Panc1 (cell line): ENCODE results near the gene SOX8. TPM values are rescaled to one million over a fixed set of nuclear protein-coding genes. Genes with fewer than 3 reads are reported as not detected.

Experiments
- ATAC-seq: fragments of 200-7000 bp; cut with Tn5 transposase; 2 replicates; pipeline ENCODE4 v1.9.1; 2020; ENCODE audit warnings: mild to moderate bottlenecking, moderate library complexity
- BruUV-seq: library from RNA; stranded (reverse); fragments of 400-500 nt; replicated peaks from 2 replicates; lab custom pipeline; 2021; lab: Mats Ljungman, UMichigan
- CTCF ChIA-PET: fragments of 300-600 bp; sonication (Branson Sonifier 250); formaldehyde crosslinking; loops from one replicate; lab custom pipeline; 2022; ENCODE audit warnings: antibody characterized with exemption; lab: Charles Lee
- POLR2A ChIA-PET: fragments of 300-600 bp; sonication (Branson Sonifier 250); formaldehyde crosslinking; loops from one replicate; lab custom pipeline; 2022; ENCODE audit warnings: antibody characterized with exemption; lab: Charles Lee
- DNase-seq: peaks from one replicate; pipeline ENCODE4 v3.0.0-alpha.2; 2010; ENCODE audit warnings: low read depth, low spot score
- H3K27ac ChIP-seq: 2 replicates; pipeline ENCODE4 v1.5.1; 2011; ENCODE audit warnings: mild to moderate bottlenecking, low read length, inconsistent platforms
- H3K27me3 ChIP-seq: fragments of 200-500 bp; sonication (Bioruptor generic); 2 replicates; pipeline ENCODE4 v1.6.0; 2014; ENCODE audit warnings: low read length, inconsistent platforms; ENCODE audit not compliant: control insufficient read depth, insufficient read depth
- H3K36me3 ChIP-seq: fragments of 200-500 bp; sonication (Bioruptor generic); 2 replicates; pipeline ENCODE4 v1.5.1; 2014; ENCODE audit warnings: inconsistent platforms, mild to moderate bottlenecking, low read length, moderate library complexity; ENCODE audit not compliant: control insufficient read depth, insufficient read depth
- H3K4me1 ChIP-seq: 2 replicates; pipeline ENCODE4 v1.5.1; 2011; ENCODE audit warnings: inconsistent platforms, mild to moderate bottlenecking, low read length, moderate library complexity; ENCODE audit not compliant: control insufficient read depth, insufficient read depth
- H3K4me3 ChIP-seq, 2 experiments: 2 replicates each; pipeline ENCODE4 v1.5.1; 2011 to 2012; ENCODE audit warnings: low read depth in 2 of 2, low read length in 2 of 2, mild to moderate bottlenecking in 2 of 2, inconsistent platforms in 1 of 2, moderate library complexity in 1 of 2
- H3K9me3 ChIP-seq: fragments of 200-500 bp; sonication (Bioruptor generic); 2 replicates; pipeline ENCODE4 v1.5.1; 2014; ENCODE audit warnings: low read depth, mild to moderate bottlenecking, inconsistent platforms, low read length, moderate library complexity; ENCODE audit not compliant: control insufficient read depth, insufficient read depth
- CTCF ChIP-seq: fragments of 450-650 bp; IDR thresholded peaks from 2 replicates; pipeline ENCODE4 v1.5.1; 2017; ENCODE audit warnings: mild to moderate bottlenecking
- POLR2AphosphoS5 ChIP-seq: IDR thresholded peaks from 2 replicates; pipeline ENCODE4 v1.6.1; 2012; ENCODE audit warnings: mild to moderate bottlenecking, low read depth, low read length, moderate library complexity
- REST ChIP-seq, 2 experiments: IDR thresholded peaks; 2 replicates each; pipeline ENCODE4 v1.6.1; 2011 to 2012; ENCODE audit warnings: low read depth in 2 of 2, control low read depth in 1 of 2, low read length in 1 of 2, mild to moderate bottlenecking in 1 of 2, moderate library complexity in 1 of 2; ENCODE audit not compliant: insufficient read depth in 1 of 2
- SIN3A ChIP-seq: IDR thresholded peaks from 2 replicates; pipeline ENCODE4 v1.6.1; 2012; ENCODE audit warnings: low read depth, mild to moderate bottlenecking, low read length, moderate library complexity, borderline replicate concordance; ENCODE audit not compliant: insufficient read depth
- TCF7L2 ChIP-seq: IDR thresholded peaks from 2 replicates; pipeline ENCODE4 v1.6.1; 2011; ENCODE audit warnings: mild to moderate bottlenecking, low read depth, low read length, inconsistent platforms
- in situ Hi-C: cut with HindIII; loops from 2 replicates; pipeline ENCODE4 v1.10.0; 2016; ENCODE audit warnings: low sequenced_read_pairs, low pct_unique_long_range_greater_than_20kb
- intact Hi-C: fragments of 100-400 bp; cut with micrococcal nuclease; formaldehyde crosslinking; loops from one replicate; pipeline ENCODE4 v1.10.0; 2022; ENCODE audit not compliant: unreplicated experiment
- total RNA-seq: library from RNA; stranded (reverse); gene quantifications from one replicate; pipeline ENCODE4 v1.2.1, GENCODE V29; 2021; ENCODE audit not compliant: unreplicated experiment

Gene SOX8
- total RNA-seq, 1 experiment from 2014 or later, result 1.8 TPM

- DNase-seq (peak; percentile 89), ATAC-seq (peak; percentile 89)
- Histone ChIP-seq H3K4me1 (peaks cover 17% of the 10 kb centered on the region), H3K36me3 (no peaks in the 10 kb centered on the region), H3K9me3 (no peaks in the 10 kb centered on the region), H3K4me3 (peak overlapping the region in 1 of 2 experiments; percentile 0; a peak in 1 of 4 replicates), H3K27me3 (no peaks in the 10 kb centered on the region), H3K27ac (no peak overlapping the region; the same call in 1 of the 2 replicates)
- POLR2A ChIA-PET, result no interaction called here
- TF ChIP-seq SIN3A, result no peak
- TF ChIP-seq REST (IDR thresholded peaks at IDR 0.05; ENCODE audit: insufficient read depth in 1 of 2, low read depth in 2 of 2, low read length in 1 of 2), result no peak
- TF ChIP-seq TCF7L2, result peak; percentile 30; the same call in 1 of the 2 replicates
- TF ChIP-seq POLR2AphosphoS5, result peak; percentile 45; the same call in 1 of the 2 replicates
- CTCF ChIA-PET, result interaction anchor here (0.6 kb wide), 1 partner anchor 43 kb away, joined by 6 read pairs; no protein-coding TSS in a partner anchor
- intact Hi-C loops (no loop called here), in situ Hi-C loops (no loop called here)
- BruUV-seq, result no TSS peak
Measured at GRCh38 chr16:1002399-1003166, 21.0 kb downstream of the SOX8 start.

GRCh38 chr16:1003391-1004347 lies 22.1 kb downstream of the SOX8 start:
- no TSS peak for BruUV-seq
- DNase-seq (no peak), ATAC-seq (no peak)
- TF ChIP-seq POLR2AphosphoS5 (no peak), SIN3A (no peak), CTCF (no peak), TCF7L2 (no peak)
- in situ Hi-C loops, result no loop called here
- no peaks in the 10 kb centered on the region for H3K27me3 ChIP-seq
- no peaks in the 10 kb centered on the region for H3K9me3 ChIP-seq
- no peaks in the 10 kb centered on the region for H3K36me3 ChIP-seq
- no peak overlapping the region for H3K4me3 ChIP-seq
- intact Hi-C loops, result no loop called here
- H3K4me1 ChIP-seq, result peaks cover 14% of the 10 kb centered on the region
- POLR2A ChIA-PET, result no interaction called here
- CTCF ChIA-PET, result interaction anchor here (0.5 kb wide), 1 partner anchor 360 kb away, joined by 3 read pairs; no protein-coding TSS in a partner anchor
- no peak overlapping the region; the same call in 1 of the 2 replicates for H3K27ac ChIP-seq
